ENCODE data around the gene FAM151A. TPM values are rescaled to one million over a fixed set of nuclear protein-coding genes. Genes with fewer than 3 reads are reported as not detected.
A peak's percentile ranks its signal among the peaks of the same experiment; 100 is the strongest.

Gene FAM151A
- not detected for total RNA-seq

DNA sequence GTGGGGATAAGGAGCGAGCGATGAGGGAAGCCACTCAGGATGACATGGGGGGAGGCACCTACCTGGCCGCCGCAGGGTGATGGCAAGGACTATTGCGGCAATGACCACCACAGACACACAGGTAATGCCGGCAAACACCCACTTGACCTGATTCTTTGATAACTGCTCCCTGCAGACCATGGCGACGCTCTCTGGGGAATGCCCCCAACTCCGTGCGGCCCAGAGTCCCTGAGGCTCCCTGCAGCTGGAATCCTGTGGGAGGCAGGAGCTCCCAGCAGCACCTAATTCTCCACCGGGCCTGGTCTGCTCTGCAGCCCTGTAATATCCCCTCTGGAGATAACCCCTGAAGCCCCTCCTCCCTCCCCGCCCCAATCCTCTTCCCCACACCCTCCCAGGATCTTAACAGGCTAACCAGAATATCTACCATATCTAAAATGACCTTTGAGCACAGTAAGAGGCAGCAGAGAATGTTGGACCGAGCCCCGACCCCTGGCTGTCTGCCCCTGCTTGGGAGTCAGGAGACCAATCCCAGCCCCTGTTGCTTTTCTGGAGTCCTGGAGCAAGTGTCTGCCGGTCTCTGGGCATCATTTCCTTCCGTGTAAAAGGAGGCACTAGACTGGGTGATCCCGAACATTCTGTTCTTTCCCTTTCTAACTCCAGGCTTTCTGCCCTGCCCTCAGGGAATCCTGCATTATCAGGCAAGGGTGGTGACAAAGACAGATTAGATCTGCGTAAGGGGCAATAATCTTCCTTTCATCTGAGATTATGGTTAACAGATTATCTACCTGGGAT, at the start of gene FAM151A:
Gene FAM151A (minus strand): TSS at position 310 of the 792 bp plus-strand sequence. CDS start 130 bp downstream, at position 180.
- DNase-seq, result no peak

DNA sequence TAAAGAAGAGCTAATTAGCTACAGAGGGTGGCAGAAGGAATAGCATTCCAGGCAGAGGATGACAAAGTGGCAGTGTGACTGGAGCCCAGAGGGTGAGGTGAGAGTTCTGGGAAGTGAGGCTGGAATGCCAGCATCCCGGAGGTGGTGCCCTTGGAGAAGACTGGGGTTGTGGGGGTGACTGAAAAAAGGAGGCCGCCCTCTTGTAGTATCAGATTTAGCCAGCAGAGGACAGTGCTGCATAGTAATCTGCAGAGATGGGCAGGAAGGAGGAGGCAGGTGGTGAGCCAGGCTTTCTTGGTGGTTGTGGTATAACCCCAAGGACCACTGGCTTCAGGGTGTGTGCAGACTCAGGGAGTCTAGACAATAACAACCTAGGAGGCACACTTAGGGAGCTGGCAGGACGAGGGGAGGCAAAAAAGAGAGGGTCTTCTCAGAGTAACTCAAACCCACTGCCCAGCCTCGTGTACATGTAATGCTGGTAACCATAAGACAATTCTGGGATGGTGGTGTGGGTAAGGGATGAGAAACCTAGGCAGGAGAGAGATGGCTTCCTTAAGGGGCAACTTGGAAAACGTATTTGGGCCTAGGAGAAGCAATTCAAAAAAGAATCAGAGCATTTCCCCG, 48.8 kb upstream of the FAM151A start:
- Mint-ChIP-seq H3K27ac (peak overlapping the region; percentile 12), H3K27me3 (peaks cover 19% of the 10 kb centered on the region), H3K4me3 (no peak overlapping the region), H3K4me1 (peaks cover 9% of the 10 kb centered on the region), H3K36me3 (no peaks in the 10 kb centered on the region), H3K9me3 (no peaks in the 10 kb centered on the region)
- POLR2A ChIA-PET, result no interaction called here
- ATAC-seq (ENCODE audit: low read depth) (peak; percentile 86), DNase-seq (peak; percentile 74)

More for the DNA sequence above, at the start of gene FAM151A:
- POLR2A ChIA-PET, result no interaction called here
- H3K4me3 Mint-ChIP-seq, result no peak within 1 kb of the TSS
- no peak for ATAC-seq (ENCODE audit: low read depth)
- peaks cover 5% of the 10 kb centered on the region for H3K27me3 Mint-ChIP-seq
- no peak within 1 kb of the TSS for H3K27ac Mint-ChIP-seq
- no peaks in the 10 kb centered on the region for H3K4me1 Mint-ChIP-seq
- H3K9me3 Mint-ChIP-seq, result no peaks in the 10 kb centered on the region
- H3K36me3 Mint-ChIP-seq, result no peaks in the 10 kb centered on the region

DNA sequence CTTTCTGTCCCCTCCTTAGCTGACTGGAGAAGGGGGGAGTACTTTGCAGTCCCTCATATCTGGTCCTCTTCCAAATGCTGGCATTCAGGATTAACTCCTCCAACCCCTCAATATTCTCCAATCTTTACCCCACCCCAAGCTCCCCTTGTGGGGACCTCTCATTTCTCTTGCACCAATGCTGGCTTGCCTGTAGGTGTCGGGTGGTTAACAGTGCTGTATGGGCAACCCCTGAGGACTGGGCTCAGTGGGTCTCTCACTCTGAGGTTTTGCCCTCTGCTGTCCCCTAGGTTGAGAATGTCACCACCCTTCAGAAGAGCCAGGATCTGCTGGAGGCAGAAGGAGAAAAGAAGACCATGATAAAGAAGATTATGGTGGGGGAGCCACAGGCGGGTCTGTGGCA, 45.2 kb upstream of the FAM151A start:
- Mint-ChIP-seq H3K27me3 (peaks cover 10% of the 10 kb centered on the region), H3K9me3 (no peaks in the 10 kb centered on the region)
- POLR2A ChIA-PET, result no interaction called here

DNA sequence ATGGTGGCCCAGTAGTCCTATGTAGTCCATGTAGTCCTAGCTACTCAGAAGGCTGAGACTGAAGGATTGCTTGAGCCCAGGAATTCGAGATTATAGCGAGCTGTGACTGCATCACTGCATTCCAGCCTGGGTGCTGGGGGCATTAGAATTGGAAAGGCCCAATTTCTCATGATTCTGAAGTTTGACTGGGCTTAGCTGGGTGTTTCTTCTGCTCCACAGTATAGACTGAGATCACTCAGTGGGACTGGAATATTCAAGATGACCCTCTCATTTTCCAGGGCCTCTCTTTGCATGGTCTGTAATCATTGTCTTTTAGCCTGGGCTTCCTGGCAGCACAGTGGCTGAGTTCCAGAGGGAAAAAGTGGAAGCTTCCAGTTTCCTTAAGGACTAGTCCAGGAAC, 44.5 kb upstream of the FAM151A start:
- Mint-ChIP-seq H3K4me3 (no peak overlapping the region), H3K4me1 (peaks cover 9% of the 10 kb centered on the region), H3K36me3 (no peaks in the 10 kb centered on the region), H3K27ac (no peak overlapping the region), H3K9me3 (no peaks in the 10 kb centered on the region), H3K27me3 (peaks cover 9% of the 10 kb centered on the region)
- DNase-seq (no peak), ATAC-seq (ENCODE audit: low read depth) (no peak)
- POLR2A ChIA-PET, result no interaction called here

More for the DNA sequence above, 45.2 kb upstream of the FAM151A start:
- H3K36me3 Mint-ChIP-seq, result no peaks in the 10 kb centered on the region
- peaks cover 9% of the 10 kb centered on the region for H3K4me1 Mint-ChIP-seq
- H3K27ac Mint-ChIP-seq, result no peak overlapping the region
- no peak overlapping the region for H3K4me3 Mint-ChIP-seq
- DNase-seq (no peak), ATAC-seq (ENCODE audit: low read depth) (no peak)

DNA sequence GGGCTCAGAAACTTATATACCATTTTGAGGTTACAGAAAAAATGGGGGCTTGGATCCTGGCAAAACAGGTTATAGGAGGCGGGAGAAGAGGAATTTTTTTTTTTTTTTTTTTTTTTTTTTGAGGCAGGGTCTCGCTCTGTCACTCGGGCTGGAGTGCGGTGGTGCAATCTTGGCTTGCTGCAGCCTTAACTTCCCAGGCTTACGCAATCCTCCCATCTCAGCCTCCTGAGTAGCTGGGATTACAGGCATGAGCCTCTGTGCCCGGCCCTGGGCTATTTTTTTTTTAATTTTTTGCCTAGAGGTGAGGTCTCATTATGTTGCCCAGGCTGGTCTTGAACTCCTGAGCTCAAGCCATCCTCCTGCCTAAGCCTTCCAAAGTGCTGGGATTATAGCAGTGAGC, 43.0 kb upstream of the FAM151A start:
- Mint-ChIP-seq H3K36me3 (no peaks in the 10 kb centered on the region), H3K9me3 (no peaks in the 10 kb centered on the region), H3K4me3 (no peak overlapping the region), H3K27ac (no peak overlapping the region), H3K27me3 (peaks cover 3% of the 10 kb centered on the region), H3K4me1 (no peaks in the 10 kb centered on the region)
- DNase-seq (no peak), ATAC-seq (ENCODE audit: low read depth) (no peak)
- POLR2A ChIA-PET, result interaction anchor here (0.6 kb wide), 1 partner anchor 279 kb away, joined by 3 read pairs; no protein-coding TSS in a partner anchor

DNA sequence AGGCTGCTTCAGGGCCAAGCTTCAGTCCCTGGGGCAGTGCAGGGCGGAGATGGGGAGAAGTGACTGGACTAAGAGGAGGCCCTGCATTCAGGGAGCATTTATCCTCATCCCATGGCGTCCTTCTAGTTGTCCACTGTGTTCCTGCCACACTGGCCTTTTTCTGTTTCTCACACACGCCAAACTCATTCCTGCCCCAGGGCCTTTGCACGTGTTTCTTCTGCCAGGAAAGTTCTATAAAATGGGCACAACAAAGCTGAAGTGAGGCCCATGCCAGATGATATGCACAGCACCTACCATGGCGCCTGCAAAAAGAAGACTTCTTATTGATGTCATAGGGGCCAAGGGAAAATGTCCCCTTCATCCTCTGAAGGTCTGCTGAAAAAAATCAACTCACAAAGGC, 42.5 kb upstream of the FAM151A start:
- POLR2A ChIA-PET, result no interaction called here
- Mint-ChIP-seq H3K27ac (no peak overlapping the region), H3K4me3 (no peak overlapping the region), H3K9me3 (no peaks in the 10 kb centered on the region), H3K36me3 (no peaks in the 10 kb centered on the region), H3K4me1 (no peaks in the 10 kb centered on the region), H3K27me3 (peaks cover 3% of the 10 kb centered on the region)
- ATAC-seq (ENCODE audit: low read depth) (no peak), DNase-seq (no peak)

DNA sequence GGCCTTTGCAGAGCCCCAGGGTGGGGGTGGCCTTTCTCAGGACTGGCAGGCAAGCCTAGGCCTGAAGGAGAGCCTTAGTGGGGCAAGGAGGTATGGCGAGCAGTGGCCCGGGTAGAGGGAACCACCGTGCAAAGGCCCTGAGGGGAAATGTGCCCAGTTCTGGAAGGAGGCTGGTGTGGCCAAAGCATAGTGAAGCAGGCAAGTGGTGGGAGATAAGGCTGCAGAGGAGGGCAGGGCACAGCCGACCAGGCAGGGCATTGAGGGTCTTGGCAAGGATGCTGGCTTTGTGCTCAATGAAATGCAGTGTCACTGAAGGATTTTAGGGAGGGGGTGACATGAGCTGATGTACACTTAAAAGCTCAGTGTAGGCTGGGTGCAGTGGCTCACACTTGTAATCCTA, 41.0 kb upstream of the FAM151A start:
- H3K4me3 Mint-ChIP-seq, result no peak overlapping the region
- H3K27ac Mint-ChIP-seq, result peak overlapping the region; percentile 21
- peaks cover 3% of the 10 kb centered on the region for H3K27me3 Mint-ChIP-seq
- no peaks in the 10 kb centered on the region for H3K36me3 Mint-ChIP-seq
- ATAC-seq (ENCODE audit: low read depth), result no peak
- no peaks in the 10 kb centered on the region for H3K9me3 Mint-ChIP-seq
- no peaks in the 10 kb centered on the region for H3K4me1 Mint-ChIP-seq
- no peak for DNase-seq
- POLR2A ChIA-PET, result no interaction called here

DNA sequence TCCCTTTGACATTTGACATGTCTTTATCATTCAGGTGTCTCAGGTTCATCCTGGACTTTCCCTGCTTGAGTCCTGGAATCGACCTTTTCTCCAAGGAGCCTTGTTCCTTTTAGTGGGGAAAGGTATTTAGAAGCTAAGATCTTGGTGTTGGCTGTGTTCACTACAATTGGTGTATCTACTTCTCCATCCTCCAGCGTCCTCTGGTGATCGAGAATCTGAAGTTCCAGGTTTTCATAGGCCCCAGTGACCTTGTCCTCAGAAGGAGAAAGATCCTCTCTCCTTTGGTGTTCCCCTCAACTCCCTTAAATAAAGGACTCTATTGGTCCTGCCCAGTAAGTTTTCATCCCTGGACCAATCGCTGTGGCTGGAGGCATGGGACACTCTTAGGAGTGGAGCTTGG, 40.4 kb upstream of the FAM151A start:
- DNase-seq, result no peak
- ATAC-seq (ENCODE audit: low read depth), result no peak
- Mint-ChIP-seq H3K36me3 (no peaks in the 10 kb centered on the region), H3K4me3 (no peak overlapping the region), H3K4me1 (no peaks in the 10 kb centered on the region), H3K9me3 (no peaks in the 10 kb centered on the region), H3K27me3 (peaks cover 3% of the 10 kb centered on the region), H3K27ac (no peak overlapping the region)
- POLR2A ChIA-PET, result no interaction called here

DNA sequence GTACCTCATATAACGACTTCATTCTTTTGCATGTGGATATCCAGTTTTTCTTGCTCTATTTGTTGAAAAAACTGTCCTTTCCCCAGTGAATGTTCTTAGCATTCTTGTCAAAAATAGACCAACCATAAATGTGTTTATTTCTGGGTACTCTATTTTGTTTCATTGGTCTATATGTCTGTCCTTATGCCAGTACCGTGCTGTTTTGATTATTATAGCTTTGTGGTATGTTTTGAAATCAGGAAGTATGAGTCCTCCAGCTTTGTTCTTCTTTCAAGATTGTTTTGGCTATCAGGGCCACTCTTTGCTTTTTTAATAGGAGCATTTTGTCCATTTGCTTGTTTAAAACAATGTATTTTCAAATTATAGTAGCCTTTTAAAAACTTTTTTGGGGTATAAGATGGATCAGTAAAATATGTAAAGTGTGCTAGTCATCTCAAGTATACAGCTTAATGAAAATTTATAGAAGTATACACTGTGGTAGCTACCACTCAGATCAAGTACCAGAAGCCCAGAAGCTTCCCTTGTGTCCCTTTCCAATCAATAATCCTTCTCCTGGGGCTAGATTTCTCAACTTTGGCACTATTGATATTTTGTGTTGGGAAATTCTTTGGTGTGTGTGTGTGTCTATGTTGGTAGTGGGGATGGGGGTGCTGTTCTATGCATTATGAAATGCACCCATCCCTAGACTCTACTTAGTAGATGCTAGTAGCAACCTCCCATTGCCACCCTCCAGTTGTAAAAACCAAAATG, 35.0 kb upstream of the FAM151A start:
- DNase-seq, result no peak
- Mint-ChIP-seq H3K27me3 (no peaks in the 10 kb centered on the region), H3K4me1 (no peaks in the 10 kb centered on the region), H3K27ac (no peak overlapping the region), H3K9me3 (peaks cover 1% of the 10 kb centered on the region), H3K4me3 (no peak overlapping the region), H3K36me3 (no peaks in the 10 kb centered on the region)
- no peak for ATAC-seq (ENCODE audit: low read depth)
- POLR2A ChIA-PET, result no interaction called here

DNA sequence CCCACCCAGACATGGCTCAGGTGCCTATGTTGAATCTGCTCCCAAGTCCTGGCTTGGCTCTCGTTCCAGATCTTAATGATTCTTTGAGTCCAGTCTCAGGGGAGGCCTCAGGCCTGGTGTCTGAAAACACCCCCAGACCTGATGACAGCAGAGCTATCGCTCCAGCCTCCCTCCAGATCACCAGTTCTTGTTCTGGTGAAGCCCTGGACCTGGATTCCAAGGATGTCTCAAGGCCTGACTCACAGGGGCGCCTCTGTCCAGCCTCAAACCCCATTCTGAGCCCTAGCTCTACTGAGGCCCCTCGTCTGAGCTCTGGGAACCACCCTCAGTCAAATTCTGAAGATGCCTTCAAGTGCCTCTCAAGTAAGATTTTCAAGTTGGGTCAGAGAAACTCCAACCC, 29.7 kb upstream of the FAM151A start:
- H3K36me3 Mint-ChIP-seq, result no peaks in the 10 kb centered on the region
- POLR2A ChIA-PET, result no interaction called here
- no peak for ATAC-seq (ENCODE audit: low read depth)
- H3K4me3 Mint-ChIP-seq, result no peak overlapping the region
- no peaks in the 10 kb centered on the region for H3K4me1 Mint-ChIP-seq
- peaks cover 14% of the 10 kb centered on the region for H3K27me3 Mint-ChIP-seq
- DNase-seq, result no peak
- H3K9me3 Mint-ChIP-seq, result no peaks in the 10 kb centered on the region
- no peak overlapping the region for H3K27ac Mint-ChIP-seq

DNA sequence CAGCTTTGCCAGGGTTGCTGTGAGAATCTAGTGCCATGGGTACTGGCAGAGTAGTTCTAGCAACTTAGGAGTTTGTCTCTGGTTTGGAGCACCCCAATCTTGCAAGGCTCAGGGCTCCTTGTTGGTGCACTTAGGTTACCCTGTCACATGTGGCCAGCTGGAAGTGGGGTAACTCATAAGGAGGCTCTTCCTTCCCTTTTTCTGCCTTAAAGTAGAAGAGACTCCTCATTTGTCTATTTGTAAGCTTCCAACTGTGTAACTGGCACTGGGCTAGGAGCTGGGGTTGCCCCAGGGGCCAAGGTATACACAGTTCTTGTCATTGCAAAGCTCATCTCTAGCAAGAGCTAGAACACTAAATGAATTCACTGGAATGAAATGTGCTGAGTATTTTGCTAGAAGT, 28.8 kb upstream of the FAM151A start:
- H3K4me3 Mint-ChIP-seq, result no peak overlapping the region
- no peak overlapping the region for H3K27ac Mint-ChIP-seq
- no peaks in the 10 kb centered on the region for H3K4me1 Mint-ChIP-seq
- ATAC-seq (ENCODE audit: low read depth) (no peak), DNase-seq (no peak)
- no peaks in the 10 kb centered on the region for H3K9me3 Mint-ChIP-seq
- POLR2A ChIA-PET, result no interaction called here
- H3K27me3 Mint-ChIP-seq, result peaks cover 14% of the 10 kb centered on the region
- H3K36me3 Mint-ChIP-seq, result no peaks in the 10 kb centered on the region

DNA sequence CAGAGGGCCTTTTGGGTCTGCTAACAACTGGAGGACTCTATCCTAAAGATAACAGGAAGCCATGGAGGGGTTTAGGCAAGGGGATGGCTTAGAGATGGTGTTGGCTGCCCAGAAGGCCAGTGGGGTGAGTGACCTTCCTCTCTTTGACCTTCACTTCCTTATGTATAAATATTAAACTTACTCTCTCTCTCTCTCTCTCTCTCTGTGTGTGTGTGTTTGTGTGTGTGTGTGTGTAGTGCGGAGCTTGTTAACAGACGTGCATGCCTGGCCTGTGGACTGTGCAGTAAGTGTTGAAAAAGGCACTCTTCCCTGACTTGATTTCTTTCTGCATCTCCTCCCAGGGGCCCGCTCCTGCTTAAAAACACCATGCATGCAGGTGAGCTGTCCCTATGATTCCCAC, 28.3 kb upstream of the FAM151A start:
- POLR2A ChIA-PET, result no interaction called here
- Mint-ChIP-seq H3K4me3 (no peak overlapping the region), H3K4me1 (no peaks in the 10 kb centered on the region), H3K27ac (no peak overlapping the region), H3K9me3 (no peaks in the 10 kb centered on the region), H3K27me3 (peaks cover 14% of the 10 kb centered on the region), H3K36me3 (no peaks in the 10 kb centered on the region)
- ATAC-seq (ENCODE audit: low read depth) (no peak), DNase-seq (no peak)

DNA sequence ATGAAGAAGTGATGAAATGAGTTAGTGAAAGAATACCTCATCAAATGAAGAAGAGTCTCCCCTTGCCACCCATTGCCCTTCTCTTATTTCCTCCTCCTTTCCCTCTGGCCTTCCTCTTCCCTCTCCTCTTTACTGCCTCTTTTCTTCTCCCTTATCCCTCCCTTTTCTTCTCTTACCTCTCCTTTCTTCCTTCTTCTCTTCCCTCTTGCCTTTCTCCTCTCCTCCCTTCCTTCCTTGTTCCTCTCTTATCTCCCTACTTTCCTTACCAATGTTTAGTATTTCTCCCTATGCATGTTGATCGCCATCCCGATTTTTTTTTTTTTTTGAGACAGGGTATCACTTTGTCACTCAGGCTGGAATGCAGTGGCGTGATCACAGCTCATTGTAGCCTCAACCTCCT, 27.1 kb upstream of the FAM151A start:
- peaks cover 14% of the 10 kb centered on the region for H3K27me3 Mint-ChIP-seq
- H3K4me3 Mint-ChIP-seq, result no peak overlapping the region
- H3K27ac Mint-ChIP-seq, result no peak overlapping the region
- no peak for ATAC-seq (ENCODE audit: low read depth)
- H3K9me3 Mint-ChIP-seq, result no peaks in the 10 kb centered on the region
- no peak for DNase-seq
- POLR2A ChIA-PET, result no interaction called here
- no peaks in the 10 kb centered on the region for H3K4me1 Mint-ChIP-seq
- H3K36me3 Mint-ChIP-seq, result no peaks in the 10 kb centered on the region

DNA sequence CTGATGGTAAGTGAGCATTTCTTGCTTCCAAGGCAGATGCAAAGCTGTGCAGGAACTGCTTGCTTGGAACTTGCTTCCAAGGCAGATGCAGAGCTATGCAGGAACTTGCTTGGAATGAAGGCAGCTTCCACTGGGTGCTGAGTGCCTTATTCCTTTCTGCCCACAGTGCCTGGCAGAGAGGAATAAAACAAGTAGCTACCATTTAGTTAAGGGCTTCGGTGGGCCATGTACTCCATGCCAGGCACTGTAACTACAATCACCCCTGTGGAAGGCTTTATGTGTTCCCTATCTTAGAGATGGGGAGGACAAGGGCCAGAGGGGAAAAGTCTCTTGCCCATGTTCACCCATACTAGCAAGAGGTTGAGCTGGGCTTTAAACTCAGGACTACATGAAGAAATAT, 26.6 kb upstream of the FAM151A start:
- POLR2A ChIA-PET, result no interaction called here
- no peak for ATAC-seq (ENCODE audit: low read depth)
- Mint-ChIP-seq H3K4me1 (no peaks in the 10 kb centered on the region), H3K9me3 (no peaks in the 10 kb centered on the region), H3K4me3 (no peak overlapping the region), H3K36me3 (no peaks in the 10 kb centered on the region), H3K27ac (no peak overlapping the region), H3K27me3 (peaks cover 14% of the 10 kb centered on the region)
- no peak for DNase-seq

Data from activated naive CD8-positive, alpha-beta T cell treated with anti-CD3 and anti-CD28 coated beads, Interleukin-2, amount 10 ng/mL, durations not matched to agents 7 days and 5 days (primary cell).